SK-N-MC (cell line): ENCODE data around the gene PRKD1.

Experiments
- DNase-seq: peaks from one replicate; pipeline ENCODE4 v3.0.0-alpha.2; 2011; ENCODE audit warnings: low read depth, low spot score
- H3K27ac ChIP-seq: fragments of 200-600 bp; sonication (generic); 2 replicates; pipeline ENCODE4 v1.5.1; 2016; ENCODE audit warnings: mixed run types
- H3K36me3 ChIP-seq: fragments of 200-600 bp; sonication (generic); 2 replicates; pipeline ENCODE4 v1.6.1; 2017; ENCODE audit warnings: antibody characterized with exemption, low read length, mixed read lengths; ENCODE audit not compliant: insufficient read depth
- H3K4me3 ChIP-seq: fragments of 200-600 bp; sonication (generic); 2 replicates; pipeline ENCODE4 v1.5.1; 2016
- H3K9ac ChIP-seq: fragments of 200-600 bp; sonication (generic); 2 replicates; pipeline ENCODE4 v1.8.0; 2017; ENCODE audit warnings: mixed run types, mixed read lengths; ENCODE audit not compliant: insufficient read length
- H3K9me3 ChIP-seq: fragments of 200-600 bp; sonication (generic); 2 replicates; pipeline ENCODE4 v1.6.1; 2017; ENCODE audit warnings: low read depth, mild to moderate bottlenecking, antibody characterized with exemption, low read length, moderate library complexity, mixed read lengths
- EZH2 ChIP-seq: fragments of 200-600 bp; sonication (generic); IDR thresholded peaks from one replicate; pipeline ENCODE4 v1.6.1; 2017; ENCODE audit warnings: antibody characterized with exemption
- FOXP2 ChIP-seq: optimal IDR thresholded peaks from 2 replicates; pipeline ENCODE3; 2011; ENCODE audit warnings: mild to moderate bottlenecking, moderate library complexity; ENCODE audit not compliant: insufficient read depth; ENCODE audit errors: extremely low read length, control extremely low read depth
- POLR2AphosphoS5 ChIP-seq: IDR thresholded peaks from 2 replicates; pipeline ENCODE4 v1.6.1; 2012; ENCODE audit warnings: mild to moderate bottlenecking, low read depth, low read length, borderline replicate concordance

Gene PRKD1

DNA sequence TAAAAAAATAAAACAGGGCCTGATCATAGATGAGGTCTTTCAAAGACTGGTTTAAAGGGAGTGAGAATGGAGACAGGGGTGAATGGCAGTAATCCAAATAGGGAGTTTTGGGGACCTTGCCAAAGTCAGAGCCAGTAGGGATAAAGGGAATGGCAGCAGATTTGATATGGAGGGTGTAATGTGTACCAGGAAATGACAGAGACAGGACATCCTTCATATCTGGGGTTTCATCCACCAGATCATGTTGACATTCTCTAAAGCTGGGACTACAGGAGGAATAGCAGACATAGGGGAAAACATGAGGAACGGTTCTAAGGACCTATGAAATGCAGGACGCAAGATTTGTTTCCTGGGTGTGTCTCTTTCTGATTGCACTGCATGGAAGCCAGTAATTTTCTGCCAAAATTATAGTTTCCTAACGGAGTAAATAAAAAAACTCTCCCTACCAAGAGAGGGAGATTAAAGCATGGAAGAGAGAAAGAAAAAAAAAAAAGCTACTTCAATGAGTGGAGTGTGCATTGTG is 169.9 kb downstream of the PRKD1 start:
- Histone ChIP-seq H3K4me3 (no peak overlapping the region), H3K9me3 (no peaks in the 10 kb centered on the region), H3K27ac (0 out of 2 replicates have a peak overlapping the region, but pooled peaks have one; percentile 17), H3K36me3 (no peaks in the 10 kb centered on the region), H3K9ac (no peak overlapping the region)
- no peak for DNase-seq
- no peak for TF ChIP-seq FOXP2
- no peak for TF ChIP-seq EZH2
- no peak for TF ChIP-seq POLR2AphosphoS5

DNA sequence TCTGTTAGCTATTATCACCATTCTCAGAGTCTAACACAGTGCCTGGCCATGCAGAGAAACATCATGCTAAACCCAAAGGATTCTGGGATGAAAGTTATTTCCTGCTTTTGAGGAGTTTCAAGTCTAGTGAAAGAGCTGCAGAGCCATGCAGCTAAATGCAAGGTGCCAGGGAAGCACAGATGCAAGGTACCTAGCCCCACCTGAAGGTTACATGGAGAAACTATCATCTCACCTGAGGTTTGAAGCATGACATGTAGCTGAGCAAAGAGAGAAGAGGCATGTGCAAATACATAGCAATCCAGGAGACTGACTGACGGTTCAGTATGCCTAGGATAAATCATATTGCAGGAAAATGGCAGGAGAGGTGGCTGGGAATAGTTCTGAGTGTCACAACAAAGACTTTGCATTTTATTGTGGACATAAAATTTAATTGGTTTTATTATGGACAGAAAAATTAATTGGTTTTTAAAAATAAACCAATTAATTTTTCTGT is 170.4 kb downstream of the PRKD1 start:
- H3K27ac ChIP-seq, result no peak overlapping the region
- H3K9ac ChIP-seq, result no peak overlapping the region
- no peak for DNase-seq
- H3K4me3 ChIP-seq, result no peak overlapping the region
- TF ChIP-seq FOXP2, result no peak
- TF ChIP-seq POLR2AphosphoS5, result no peak
- TF ChIP-seq EZH2, result no peak
- H3K36me3 ChIP-seq, result no peaks in the 10 kb centered on the region
- no peaks in the 10 kb centered on the region for H3K9me3 ChIP-seq

GRCh38 chr14:29756019-29756385 is 171.6 kb downstream of the PRKD1 start:
- Histone ChIP-seq H3K27ac (no peak overlapping the region), H3K9ac (no peak overlapping the region), H3K4me3 (no peak overlapping the region), H3K36me3 (no peaks in the 10 kb centered on the region), H3K9me3 (no peaks in the 10 kb centered on the region)
- DNase-seq, result no peak
- TF ChIP-seq POLR2AphosphoS5 (no peak), EZH2 (no peak), FOXP2 (no peak)

DNA sequence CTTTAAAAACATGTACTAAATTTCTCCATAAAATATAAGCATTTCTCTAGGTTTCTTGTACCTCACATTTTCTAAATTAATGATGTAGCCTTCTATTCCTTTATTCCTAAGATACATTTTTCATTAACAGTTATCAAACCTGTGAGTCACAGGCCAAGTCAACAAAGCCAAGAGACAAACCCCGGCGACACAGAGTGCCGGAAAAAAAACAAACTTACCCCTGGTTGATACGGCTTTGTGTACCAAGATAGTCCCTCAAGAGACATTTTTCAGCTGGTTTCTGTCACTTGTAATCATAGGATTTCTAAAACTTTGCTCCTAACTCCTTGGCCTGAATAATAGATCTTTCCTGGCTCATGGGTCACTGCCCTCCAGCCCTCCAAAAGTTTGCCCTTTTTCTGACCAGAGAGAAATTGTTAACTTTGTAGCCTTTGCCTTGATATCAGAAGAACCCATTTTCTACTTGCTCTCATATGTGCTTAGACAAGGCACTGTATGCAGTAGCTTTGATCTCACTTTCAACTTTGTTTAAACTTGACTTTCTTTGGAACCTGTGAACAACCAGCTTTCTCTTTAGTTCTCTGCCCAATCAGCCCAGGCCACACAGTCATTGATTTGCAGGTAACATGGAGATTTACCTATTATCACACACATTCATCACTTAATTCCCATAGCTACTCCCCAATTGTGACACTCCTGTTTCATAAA is 172.2 kb downstream of the PRKD1 start:
- no peaks in the 10 kb centered on the region for H3K9me3 ChIP-seq
- no peak overlapping the region for H3K9ac ChIP-seq
- H3K36me3 ChIP-seq, result no peaks in the 10 kb centered on the region
- H3K4me3 ChIP-seq, result no peak overlapping the region
- H3K27ac ChIP-seq, result no peak overlapping the region
- DNase-seq, result no peak
- TF ChIP-seq FOXP2 (no peak), POLR2AphosphoS5 (no peak), EZH2 (no peak)

DNA sequence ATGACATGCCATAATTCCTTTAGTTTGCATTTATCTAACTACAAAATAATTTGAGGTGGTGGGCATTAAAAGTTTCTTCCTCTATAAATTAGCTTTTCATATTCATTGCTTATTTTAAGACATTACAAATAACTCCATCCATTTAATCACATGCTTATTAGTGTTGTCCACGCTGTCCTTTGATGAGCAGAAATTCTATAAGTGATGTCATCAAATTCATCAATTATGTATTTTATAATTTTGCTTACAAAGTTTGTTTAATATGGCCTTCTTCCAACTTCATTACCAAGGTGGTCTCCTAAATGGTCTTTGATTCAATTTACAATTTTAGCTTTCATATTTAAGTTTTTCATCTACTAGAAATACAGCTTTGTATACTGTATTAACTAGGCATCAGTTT is 173.5 kb downstream of the PRKD1 start:
- no peak for TF ChIP-seq EZH2
- TF ChIP-seq POLR2AphosphoS5, result no peak
- TF ChIP-seq FOXP2, result no peak
- no peaks in the 10 kb centered on the region for H3K9me3 ChIP-seq
- H3K9ac ChIP-seq, result no peak overlapping the region
- H3K27ac ChIP-seq, result no peak overlapping the region
- no peaks in the 10 kb centered on the region for H3K36me3 ChIP-seq
- no peak for DNase-seq
- no peak overlapping the region for H3K4me3 ChIP-seq

- TF ChIP-seq POLR2AphosphoS5 (no peak), EZH2 (no peak), FOXP2 (no peak)
- Histone ChIP-seq H3K9me3 (no peaks in the 10 kb centered on the region), H3K27ac (0 out of 2 replicates have a peak overlapping the region, but pooled peaks have one; percentile 21), H3K36me3 (no peaks in the 10 kb centered on the region), H3K9ac (no peak overlapping the region), H3K4me3 (no peak overlapping the region)
- DNase-seq, result no peak
Measured at GRCh38 chr14:29752221-29752923, 175.3 kb downstream of the PRKD1 start.

GRCh38 chr14:29749829-29750228 is 177.8 kb downstream of the PRKD1 start:
- TF ChIP-seq EZH2 (no peak), POLR2AphosphoS5 (no peak), FOXP2 (no peak)
- H3K4me3 ChIP-seq, result no peak overlapping the region
- H3K9me3 ChIP-seq, result no peaks in the 10 kb centered on the region
- H3K36me3 ChIP-seq, result no peaks in the 10 kb centered on the region
- no peak for DNase-seq
- H3K9ac ChIP-seq, result no peak overlapping the region
- H3K27ac ChIP-seq, result no peak overlapping the region

GRCh38 chr14:29749327-29749726 is 178.3 kb downstream of the PRKD1 start:
- Histone ChIP-seq H3K4me3 (no peak overlapping the region), H3K9ac (no peak overlapping the region), H3K9me3 (no peaks in the 10 kb centered on the region), H3K36me3 (no peaks in the 10 kb centered on the region), H3K27ac (no peak overlapping the region)
- no peak for DNase-seq
- TF ChIP-seq POLR2AphosphoS5 (no peak), EZH2 (no peak), FOXP2 (no peak)

- Histone ChIP-seq H3K9ac (no peak overlapping the region), H3K36me3 (no peaks in the 10 kb centered on the region), H3K27ac (no peak overlapping the region), H3K9me3 (no peaks in the 10 kb centered on the region), H3K4me3 (no peak overlapping the region)
- no peak for DNase-seq
- TF ChIP-seq FOXP2 (no peak), EZH2 (no peak), POLR2AphosphoS5 (no peak)
Measured at GRCh38 chr14:29745863-29746262, 181.8 kb downstream of the PRKD1 start.
